Activated CD8-positive, alpha-beta T cell treated with anti-CD3 and anti-CD28 coated beads for 36 hours (primary cell): Measurements from ENCODE around the gene IL17A. TPM values are rescaled to one million over a fixed set of nuclear protein-coding genes. Genes with fewer than 3 reads are reported as not detected.
"Not testable (repeated sequence)": the region's sequence is repeated elsewhere in the genome, so short reads cannot be mapped to it uniquely, and the experiment has no call there.

Source experiments
- ATAC-seq: fragments of 200-7000 bp; cut with Tn5 transposase; one replicate; pipeline ENCODE4 v1.10.0; 2021; ENCODE audit warnings: mild to moderate bottlenecking, moderate library complexity
- CTCF ChIA-PET: fragments of 350-600 bp; sonication (Branson Sonifier 250); formaldehyde crosslinking; loops from one replicate; lab custom pipeline; 2021; ENCODE audit warnings: antibody characterized with exemption; lab: Charles Lee
- POLR2A ChIA-PET: fragments of 350-600 bp; sonication (Branson Sonifier 250); formaldehyde crosslinking; loops from one replicate; lab custom pipeline; 2021; ENCODE audit warnings: antibody characterized with exemption; lab: Charles Lee
- DNase-seq: peaks from one replicate; pipeline ENCODE4 v3.0.0-alpha.2; 2020
- H3K27ac Mint-ChIP-seq: one replicate; pipeline ENCODE4 v1.8.0; 2021; ENCODE audit warnings: mild to moderate bottlenecking, mixed read lengths
- H3K27me3 Mint-ChIP-seq: one replicate; pipeline ENCODE4 v1.8.0; 2021; ENCODE audit warnings: mixed read lengths
- H3K36me3 Mint-ChIP-seq: one replicate; pipeline ENCODE4 v1.8.0; 2021; ENCODE audit warnings: low read depth, mixed read lengths
- H3K4me1 Mint-ChIP-seq: one replicate; pipeline ENCODE4 v1.8.0; 2021; ENCODE audit warnings: low read depth, mixed read lengths
- H3K4me3 Mint-ChIP-seq: one replicate; pipeline ENCODE4 v1.8.0; 2021; ENCODE audit warnings: mild to moderate bottlenecking, moderate library complexity, mixed read lengths
- H3K9me3 Mint-ChIP-seq: one replicate; pipeline ENCODE4 v1.8.0; 2021; ENCODE audit warnings: mixed read lengths
- CTCF ChIP-seq: fragments of 200-600 bp; IDR thresholded peaks from one replicate; pipeline ENCODE4 v1.8.0; 2022; ENCODE audit warnings: antibody characterized with exemption, mild to moderate bottlenecking
- intact Hi-C: fragments of 100-400 bp; cut with micrococcal nuclease; formaldehyde crosslinking; loops from one replicate; pipeline ENCODE4 v1.10.0; 2022
- total RNA-seq, 2 experiments: library from RNA; stranded (reverse); gene quantifications; one replicate each; pipeline ENCODE4 v1.2.3, GENCODE V29; 2021

Gene IL17A
- total RNA-seq, 2 experiments from 2014 or later = not detected

- no peak for DNase-seq
- ChIA-PET CTCF (no interaction called here), POLR2A (no interaction called here)
- intact Hi-C loops = no loop called here
- H3K36me3 Mint-ChIP-seq = peaks cover 5% of the 10 kb centered on the region
- H3K27ac Mint-ChIP-seq = no peak overlapping the region
- no peak for ATAC-seq
- H3K4me1 Mint-ChIP-seq = peaks cover under 1% of the 10 kb centered on the region
- TF ChIP-seq CTCF = no peak
- H3K4me3 Mint-ChIP-seq = no peak overlapping the region
- H3K27me3 Mint-ChIP-seq = peaks cover 16% of the 10 kb centered on the region
- H3K9me3 Mint-ChIP-seq = peaks cover 15% of the 10 kb centered on the region
Observed at GRCh38 chr6:52195886-52196285, 9.7 kb downstream of the IL17A start.

DNA sequence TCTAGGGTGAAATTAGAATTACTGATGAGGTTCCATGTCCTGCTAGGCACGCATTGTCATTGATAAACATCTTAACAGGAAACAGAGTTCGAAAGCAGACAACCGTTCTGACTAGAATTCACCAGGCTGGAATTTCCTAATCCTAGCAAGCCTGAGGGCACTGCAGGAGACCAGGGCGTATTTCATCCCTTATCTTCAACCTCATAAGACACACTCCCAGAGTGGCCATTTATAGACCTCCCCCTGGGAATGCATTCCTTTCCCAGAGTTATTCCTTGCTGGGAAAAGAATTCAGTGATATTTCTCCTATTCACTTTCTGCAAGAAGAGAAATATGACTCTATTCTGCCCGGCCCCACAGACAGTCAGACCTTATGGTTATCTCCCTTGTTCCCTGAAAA, 13.9 kb downstream of the IL17A start:
- Mint-ChIP-seq H3K9me3 (peaks cover 21% of the 10 kb centered on the region), H3K27me3 (peaks cover 12% of the 10 kb centered on the region)
- CTCF ChIA-PET, POLR2A ChIA-PET, H3K36me3 Mint-ChIP-seq, ATAC-seq, DNase-seq, H3K4me3 Mint-ChIP-seq, H3K27ac Mint-ChIP-seq, H3K4me1 Mint-ChIP-seq, intact Hi-C loops: not testable (repeated sequence)

DNA sequence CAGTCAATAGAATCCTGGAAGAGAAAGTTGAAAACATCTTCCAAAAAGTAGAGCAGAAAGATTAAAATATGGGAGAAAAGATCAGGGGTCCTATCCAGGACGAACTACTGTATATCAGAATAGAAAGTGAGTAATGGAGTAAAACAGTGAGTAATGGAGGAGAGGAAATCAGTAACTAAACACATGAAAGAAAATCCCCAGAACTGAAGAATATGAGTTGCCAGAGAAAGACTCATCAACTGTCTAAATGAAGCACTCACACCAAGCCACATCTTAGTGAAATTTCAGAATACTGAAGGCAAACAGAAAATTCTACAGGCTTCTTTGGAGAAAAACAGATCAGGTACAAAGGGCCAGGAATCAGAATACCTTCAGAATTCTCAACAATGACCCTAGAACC, 14.9 kb downstream of the IL17A start:
- POLR2A ChIA-PET = no interaction called here
- Mint-ChIP-seq H3K27me3 (peaks cover 12% of the 10 kb centered on the region), H3K4me3 (no peak overlapping the region), H3K4me1 (peaks cover 8% of the 10 kb centered on the region), H3K27ac (no peak overlapping the region), H3K36me3 (peaks cover 5% of the 10 kb centered on the region), H3K9me3 (peaks cover 21% of the 10 kb centered on the region)
- ATAC-seq (peak; percentile 62), DNase-seq (no peak)
- TF ChIP-seq CTCF = no peak
- intact Hi-C loops = no loop called here
- CTCF ChIA-PET = no interaction called here

DNA sequence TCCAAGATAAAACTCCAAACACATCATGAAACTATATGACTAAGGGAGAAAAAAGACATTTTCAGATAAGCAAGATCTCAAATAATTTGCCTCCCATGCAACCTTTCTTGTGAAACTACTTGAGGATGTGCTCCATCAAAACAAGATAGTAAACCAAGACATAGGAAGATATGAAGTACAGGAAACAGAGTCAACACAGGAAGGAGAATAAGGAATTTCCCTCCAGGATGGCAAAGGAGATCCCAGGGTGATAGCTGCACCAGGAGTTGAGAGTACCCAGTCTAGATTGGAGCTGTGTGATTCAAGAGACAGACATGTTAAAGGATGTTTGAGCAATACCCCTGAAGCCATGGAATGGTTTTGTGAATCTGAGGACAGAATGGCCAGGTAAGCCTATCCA, 15.3 kb downstream of the IL17A start:
- no peak for DNase-seq
- ChIA-PET CTCF (no interaction called here), POLR2A (no interaction called here)
- intact Hi-C loops = no loop called here
- Mint-ChIP-seq H3K4me3 (no peak overlapping the region), H3K27me3 (peaks cover 12% of the 10 kb centered on the region), H3K27ac (no peak overlapping the region), H3K4me1 (peaks cover 8% of the 10 kb centered on the region), H3K9me3 (peaks cover 21% of the 10 kb centered on the region), H3K36me3 (peaks cover 5% of the 10 kb centered on the region)
- ATAC-seq = no peak
- no peak for TF ChIP-seq CTCF

GRCh38 chr6:52207066-52207465, 20.9 kb downstream of the IL17A start:
- TF ChIP-seq CTCF = no peak
- intact Hi-C loops = no loop called here
- Mint-ChIP-seq H3K4me3 (no peak overlapping the region), H3K9me3 (no peaks in the 10 kb centered on the region), H3K4me1 (no peaks in the 10 kb centered on the region), H3K27me3 (peaks cover 25% of the 10 kb centered on the region), H3K36me3 (no peaks in the 10 kb centered on the region), H3K27ac (no peak overlapping the region)
- CTCF ChIA-PET = interaction anchor here (0.7 to 1.1 kb wide), 3 partner anchors 27 to 456 kb away, joined by 3 to 4 read pairs (median 3); no protein-coding TSS in a partner anchor
- DNase-seq (no peak), ATAC-seq (no peak)
- POLR2A ChIA-PET = no interaction called here

GRCh38 chr6:52208612-52209011, 22.4 kb downstream of the IL17A start:
- ATAC-seq = no peak
- intact Hi-C loops = no loop called here
- Mint-ChIP-seq H3K27me3 (peaks cover 26% of the 10 kb centered on the region), H3K9me3 (no peaks in the 10 kb centered on the region), H3K36me3 (no peaks in the 10 kb centered on the region), H3K4me1 (peaks cover 5% of the 10 kb centered on the region), H3K4me3 (no peak overlapping the region), H3K27ac (no peak overlapping the region)
- ChIA-PET CTCF (interaction anchor here (5.9 kb wide), 1 partner anchor 54 kb away, joined by 45 read pairs; no protein-coding TSS in a partner anchor), POLR2A (no interaction called here)
- TF ChIP-seq CTCF = no peak
- DNase-seq = no peak
